HepG2 (cell line): ENCODE measurements around the gene SOAT2. TPM values are rescaled to one million over a fixed set of nuclear protein-coding genes. Genes with fewer than 3 reads are reported as not detected.

Experiments
- ARID5B ChIP-seq: IDR thresholded peaks from 2 replicates; pipeline ENCODE4 v1.4.0; 2020; ENCODE audit warnings: mild to moderate bottlenecking, missing genetic modification reagents
- CHD2 ChIP-seq: IDR thresholded peaks from 2 replicates; pipeline ENCODE4 v1.6.1; 2011; ENCODE audit warnings: low read depth, low read length, improper control_type of control experiment
- ESRRA ChIP-seq: sonication (generic); formaldehyde crosslinking; IDR thresholded peaks from 2 replicates; pipeline ENCODE4 v1.5.1; 2020; ENCODE audit warnings: mild to moderate bottlenecking, low read depth, missing genetic modification reagents
- GABPA ChIP-seq, 2 experiments: IDR thresholded peaks; 2 replicates each; pipeline ENCODE4 v1.6.1; 2011 to 2016; ENCODE audit warnings: low read depth in 2 of 2, low read length in 1 of 2, missing biosample characterization in 1 of 2, missing genetic modification characterization in 1 of 2
- GTF2F1 ChIP-seq: fragments of 150-350 bp; IDR thresholded peaks from 2 replicates; pipeline ENCODE4 v1.6.1; 2014; ENCODE audit warnings: low read length
- HOXA3 ChIP-seq: sonication (generic); formaldehyde crosslinking; IDR thresholded peaks from 2 replicates; pipeline ENCODE4 v1.5.0; 2020; ENCODE audit warnings: missing genetic modification reagents
- RXRB ChIP-seq: IDR thresholded peaks from 2 replicates; pipeline ENCODE4 v1.6.1; 2016; ENCODE audit warnings: borderline replicate concordance, missing genetic modification reagents, missing compliant biosample characterization
- SIX4 ChIP-seq: sonication (generic); formaldehyde crosslinking; IDR thresholded peaks from 2 replicates; pipeline ENCODE4 v1.4.0; 2020; ENCODE audit warnings: missing genetic modification reagents
- TFE3 ChIP-seq: IDR thresholded peaks from 2 replicates; pipeline ENCODE4 v1.6.1; 2016
- XBP1 ChIP-seq: sonication (generic); formaldehyde crosslinking; IDR thresholded peaks from 2 replicates; pipeline ENCODE4 v1.5.0; 2020; ENCODE audit warnings: missing genetic modification reagents
- ZBTB4 ChIP-seq: sonication (generic); formaldehyde crosslinking; IDR thresholded peaks from 2 replicates; pipeline ENCODE4 v1.4.0; 2020; ENCODE audit warnings: missing genetic modification reagents, mild to moderate bottlenecking, borderline replicate concordance
- ZBTB7A ChIP-seq: sonication (generic); formaldehyde crosslinking; IDR thresholded peaks from 2 replicates; pipeline ENCODE4 v1.8.0; 2022; ENCODE audit warnings: mild to moderate bottlenecking, missing genetic modification reagents
- ZNF296 ChIP-seq: sonication (generic); formaldehyde crosslinking; conservative IDR thresholded peaks from 2 replicates; pipeline ENCODE4 v1.5.0; 2020; ENCODE audit warnings: mild to moderate bottlenecking, missing genetic modification reagents
- ZNF510 ChIP-seq: sonication (generic); formaldehyde crosslinking; IDR thresholded peaks from 2 replicates; pipeline ENCODE4 v1.4.0; 2020; ENCODE audit warnings: low read depth, mild to moderate bottlenecking, missing genetic modification reagents
- ZNF672 ChIP-seq: sonication (generic); formaldehyde crosslinking; IDR thresholded peaks from 2 replicates; pipeline ENCODE4 v1.8.1; 2022; ENCODE audit warnings: missing genetic modification reagents
- ZNF788 ChIP-seq: sonication (generic); formaldehyde crosslinking; IDR thresholded peaks from 2 replicates; pipeline ENCODE4 v1.5.0; 2020; ENCODE audit warnings: mild to moderate bottlenecking, missing genetic modification reagents, borderline replicate concordance
- polyA plus RNA-seq, 8 experiments: library from polyadenylated mRNA; depleted of rRNA in 3 of 8; stranded (reverse) in 7 of 8; unstranded in 1 of 8; fragments of >200 nt; fragmentation: Illumina TruSeq in 4 of 8; extraction: Trizol in 4 of 8; gene quantifications; 2 replicates each; pipeline versions ENCODE4 v1.2.1 to v1.2.3, GENCODE V29; 2011 to 2016; ENCODE audit warnings: low read depth in 4 of 8, missing spikeins in 1 of 8, mixed read lengths in 1 of 8; ENCODE audit not compliant: insufficient read depth in 1 of 8
- total RNA-seq, 5 experiments: library from RNA; depleted of rRNA; stranded (reverse); fragments of >200 nt; fragmentation: Illumina TruSeq; extraction: Trizol; gene quantifications; 2 replicates each; pipeline ENCODE4 v1.2.3, GENCODE V29; 2016; ENCODE audit warnings: low read depth in 1 of 5
- TF ChIP-seq, protein P1 (sequence below), 2 experiments: sonication (generic) in 1 of 2; formaldehyde crosslinking in 1 of 2; IDR thresholded peaks; 2 replicates each; pipeline versions ENCODE4 v1.4.0 to v1.6.1; 2018 to 2020; ENCODE audit warnings: missing genetic modification reagents in 2 of 2, borderline replicate concordance in 1 of 2, low read depth in 1 of 2, mild to moderate bottlenecking in 1 of 2, missing biosample characterization in 1 of 2

Gene SOAT2
- total and polyA plus RNA-seq, 2 of the 13 experiments (the other 11 are each of a cell fraction or from before 2014, with no cell fraction given): 14.9 to 108 TPM

DNA sequence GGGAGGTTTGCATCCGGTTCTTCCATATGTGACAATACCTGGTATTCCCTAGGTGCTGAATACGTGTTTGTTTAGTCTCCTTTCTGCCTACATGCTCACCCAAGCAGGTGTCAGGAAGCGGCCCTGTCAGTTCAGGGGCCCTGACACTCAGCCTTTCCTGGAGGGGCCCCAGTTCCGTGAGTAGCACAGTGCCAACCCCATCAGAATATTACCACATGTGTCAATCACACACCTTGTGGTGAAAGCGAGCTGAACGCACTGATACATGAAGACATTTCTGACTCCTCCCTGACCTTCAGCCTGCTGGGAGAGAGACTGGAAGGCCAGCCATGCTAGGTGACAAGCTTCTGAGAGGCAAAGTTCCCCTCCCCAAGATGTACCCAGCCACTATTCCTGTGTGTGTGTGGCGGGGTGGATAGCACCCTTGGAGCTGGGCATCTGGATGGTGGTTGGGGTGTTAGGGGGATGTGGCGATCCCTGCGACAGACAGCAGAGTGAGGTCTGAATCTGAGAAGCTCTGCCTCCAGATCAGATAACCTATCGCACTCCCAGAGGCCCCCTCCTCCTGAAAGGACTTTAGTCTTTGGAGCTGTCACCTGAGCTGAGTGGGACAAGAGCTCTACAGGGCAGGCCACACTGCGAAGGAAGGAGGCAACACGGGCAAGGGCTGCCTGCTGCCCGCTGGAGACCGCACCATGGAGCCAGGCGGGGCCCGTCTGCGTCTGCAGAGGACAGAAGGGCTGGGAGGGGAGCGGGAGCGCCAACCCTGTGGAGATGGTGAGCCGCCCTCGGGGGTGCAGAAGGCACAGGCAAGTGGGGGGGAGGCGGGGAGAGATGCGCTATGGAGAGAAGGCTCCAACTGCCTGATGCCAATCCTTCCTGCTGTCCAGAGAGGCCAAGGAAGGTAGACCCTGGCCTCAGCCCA is at the start of gene SOAT2 (continued):
- TF ChIP-seq ZNF510 (CRISPR knock-in tag): 0 out of 2 replicates have a peak, but pooled peaks have one; percentile 76
- TF ChIP-seq ZBTB7A (CRISPR knock-in tag): 0 out of 2 replicates have a peak, but pooled peaks have one; percentile 46
- no peak for TF ChIP-seq GABPA (IDR thresholded peaks at IDR 0.05; ENCODE audit: low read depth, low read length)
- peak; percentile 3; the same call in 1 of the 2 replicates for TF ChIP-seq GABPA (CRISPR knock-in tag; IDR thresholded peaks at IDR 0.05; ENCODE audit: low read depth)
- peak; percentile 71 for TF ChIP-seq ARID5B (CRISPR knock-in tag)
- peak; percentile 20; the same call in 1 of the 2 replicates for TF ChIP-seq ZNF788 (CRISPR knock-in tag)
- TF ChIP-seq RXRB (CRISPR knock-in tag): peak; percentile 32; the same call in 1 of the 2 replicates
- TF ChIP-seq ZNF296 (CRISPR knock-in tag): no peak; the same call in 1 of the 2 replicates
- TF ChIP-seq TFE3 (CRISPR knock-in tag): peak; percentile 61; the same call in 1 of the 2 replicates
- TF ChIP-seq CHD2: no peak
- TF ChIP-seq ZNF672 (CRISPR knock-in tag): no peak
- no peak; the same call in 1 of the 2 replicates for TF ChIP-seq ESRRA (CRISPR knock-in tag)
- TF ChIP-seq XBP1: no peak
- TF ChIP-seq, protein P1, sequence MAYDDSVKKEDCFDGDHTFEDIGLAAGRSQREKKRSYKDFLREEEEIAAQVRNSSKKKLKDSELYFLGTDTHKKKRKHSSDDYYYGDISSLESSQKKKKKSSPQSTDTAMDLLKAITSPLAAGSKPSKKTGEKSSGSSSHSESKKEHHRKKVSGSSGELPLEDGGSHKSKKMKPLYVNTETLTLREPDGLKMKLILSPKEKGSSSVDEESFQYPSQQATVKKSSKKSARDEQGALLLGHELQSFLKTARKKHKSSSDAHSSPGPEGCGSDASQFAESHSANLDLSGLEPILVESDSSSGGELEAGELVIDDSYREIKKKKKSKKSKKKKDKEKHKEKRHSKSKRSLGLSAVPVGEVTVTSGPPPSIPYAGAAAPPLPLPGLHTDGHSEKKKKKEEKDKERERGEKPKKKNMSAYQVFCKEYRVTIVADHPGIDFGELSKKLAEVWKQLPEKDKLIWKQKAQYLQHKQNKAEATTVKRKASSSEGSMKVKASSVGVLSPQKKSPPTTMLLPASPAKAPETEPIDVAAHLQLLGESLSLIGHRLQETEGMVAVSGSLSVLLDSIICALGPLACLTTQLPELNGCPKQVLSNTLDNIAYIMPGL (CRISPR knock-in tag; IDR thresholded peaks at IDR 0.05; ENCODE audit: borderline replicate concordance in 1 of 2, low read depth in 1 of 2): peak; percentile 14 to 51; a peak in 1 of 4 replicates
- TF ChIP-seq SIX4: peak; percentile 89
- no peak for TF ChIP-seq ZBTB4
- TF ChIP-seq GTF2F1: no peak
- 0 out of 2 replicates have a peak, but pooled peaks have one; percentile 24 for TF ChIP-seq HOXA3 (CRISPR knock-in tag)
